GM12878 (cell line): ENCODE measurements around the gene TSHZ2. TPM values are rescaled to one million over a fixed set of nuclear protein-coding genes. Genes with fewer than 3 reads are reported as not detected.

Experiments used
- ATAC-seq: fragments of 200-7000 bp; cut with Tn5 transposase; 3 replicates; pipeline ENCODE4 v1.9.1; 2020; ENCODE audit warnings: mild to moderate bottlenecking, moderate library complexity
- BruUV-seq: library from RNA; stranded (reverse); fragments of 400-500 nt; replicated peaks from 2 replicates; lab custom pipeline; 2021; lab: Mats Ljungman, UMichigan
- CTCF ChIA-PET: fragments of 300-600 bp; sonication (Branson Sonifier 250); formaldehyde crosslinking; extraction: SDS; loops from one replicate; lab custom pipeline; 2021; ENCODE audit warnings: inconsistent platforms; lab: Yijun Ruan, JAX
- POLR2A ChIA-PET: fragments of 350-600 bp; formaldehyde crosslinking; extraction: SDS; loops from one replicate; lab custom pipeline; 2021; ENCODE audit warnings: inconsistent platforms; lab: Charles Lee
- RAD21 ChIA-PET: fragments of 300-600 bp; sonication (Branson Sonifier 250); formaldehyde crosslinking; loops from one replicate; lab custom pipeline; 2023; ENCODE audit warnings: antibody characterized with exemption; ENCODE audit not compliant: unreplicated experiment; lab: Charles Lee
- SMC1A ChIA-PET: fragments of 300-600 bp; sonication (Branson Sonifier 250); formaldehyde crosslinking; loops from one replicate; lab custom pipeline; 2023; ENCODE audit not compliant: unreplicated experiment, uncharacterized antibody; lab: Charles Lee
- DNase-seq: peaks from one replicate; pipeline ENCODE4 v3.0.0-alpha.2; 2011; ENCODE audit warnings: low read depth, low spot score
- FAIRE-seq: peaks from 3 replicates; lab custom pipeline; 2011; peaks lifted over from hg19 to GRCh38; lab: Jason Lieb, UNC
- H2AFZ ChIP-seq: 2 replicates; pipeline ENCODE4 v1.6.0; 2011; ENCODE audit warnings: low read depth, low read length, control low read depth; ENCODE audit not compliant: control insufficient read depth
- H3K27ac ChIP-seq: 2 replicates; pipeline ENCODE4 v1.5.1; 2011; ENCODE audit warnings: control low read depth; ENCODE audit not compliant: control insufficient read depth, insufficient read depth
- H3K27me3 ChIP-seq, 2 experiments: replicated peaks in 1 of 2; 2 replicates each; pipeline versions ENCODE4 v1.6.0 to v1.6.1; 2011; ENCODE audit warnings: low read length in 1 of 2; ENCODE audit not compliant: control insufficient read depth in 2 of 2, insufficient read depth in 2 of 2
- H3K36me3 ChIP-seq, 2 experiments: 2 replicates each; pipeline ENCODE4 v1.5.1; 2011; ENCODE audit warnings: low read length in 1 of 2; ENCODE audit not compliant: control insufficient read depth in 2 of 2, insufficient read depth in 2 of 2
- H3K4me1 ChIP-seq: 2 replicates; pipeline ENCODE4 v1.6.1; 2011; ENCODE audit warnings: mild to moderate bottlenecking, low read length, moderate library complexity, mixed read lengths; ENCODE audit not compliant: control insufficient read depth, insufficient read depth
- H3K4me2 ChIP-seq: 2 replicates; pipeline ENCODE4 v1.6.0; 2011; ENCODE audit warnings: control low read depth; ENCODE audit not compliant: control insufficient read depth, insufficient read depth
- H3K4me3 ChIP-seq: fragments of 200-600 bp; sonication (generic); 2 replicates; pipeline ENCODE4 v1.5.1; 2016
- H3K79me2 ChIP-seq: 2 replicates; pipeline ENCODE4 v1.6.0; 2011; ENCODE audit warnings: low read length; ENCODE audit not compliant: control insufficient read depth, insufficient read depth
- H3K9ac ChIP-seq: 2 replicates; pipeline ENCODE4 v1.8.0; 2011; ENCODE audit warnings: low read length, control low read depth, mixed read lengths; ENCODE audit not compliant: control insufficient read depth, insufficient read depth
- H3K9me3 ChIP-seq: replicated peaks from 3 replicates; pipeline ENCODE4 v1.5.1; 2011; ENCODE audit warnings: mild to moderate bottlenecking, low read length; ENCODE audit not compliant: control insufficient read depth, insufficient read depth
- H4K20me1 ChIP-seq: 2 replicates; pipeline ENCODE4 v1.6.0; 2011; ENCODE audit not compliant: control insufficient read depth, insufficient read depth
- ESRRA ChIP-seq: IDR thresholded peaks from 2 replicates; pipeline ENCODE4 v1.6.1; 2012; ENCODE audit warnings: mild to moderate bottlenecking, low read length, improper control_type of control experiment
- LARP7 ChIP-seq: fragments of 450-650 bp; IDR thresholded peaks from 2 replicates; pipeline ENCODE4 v1.6.1; 2017; ENCODE audit warnings: mild to moderate bottlenecking
- NFYA ChIP-seq: IDR thresholded peaks from 2 replicates; pipeline ENCODE4 v1.6.1; 2011; ENCODE audit warnings: low read depth, mild to moderate bottlenecking, low read length, improper control_type of control experiment, borderline replicate concordance
- RB1 ChIP-seq: fragments of 450-650 bp; formaldehyde crosslinking; IDR thresholded peaks from 2 replicates; pipeline ENCODE4 v1.6.1; 2017; ENCODE audit warnings: mild to moderate bottlenecking, borderline replicate concordance
- SMAD1 ChIP-seq: fragments of 450-650 bp; IDR thresholded peaks from 2 replicates; pipeline ENCODE4 v1.6.1; 2018; ENCODE audit warnings: mild to moderate bottlenecking, low read depth; ENCODE audit not compliant: partially characterized antibody
- STAT1 ChIP-seq: fragments of 450-650 bp; conservative IDR thresholded peaks from 2 replicates; pipeline ENCODE4 v1.6.1; 2014; ENCODE audit warnings: antibody characterized with exemption, mild to moderate bottlenecking
- STAT3 ChIP-seq: IDR thresholded peaks from 2 replicates; pipeline ENCODE4 v1.6.1; 2011; ENCODE audit warnings: low read depth, low read length, improper control_type of control experiment
- TBL1XR1 ChIP-seq: IDR thresholded peaks from 2 replicates; pipeline ENCODE4 v1.6.1; 2012; ENCODE audit warnings: low read depth, low read length, improper control_type of control experiment
- TCF7 ChIP-seq: IDR thresholded peaks from 2 replicates; pipeline ENCODE4 v1.6.1; 2014; ENCODE audit warnings: antibody characterized with exemption, borderline replicate concordance
- WGBS: methylation state at CpG from one replicate; pipeline ENCODE4 v1.1.6; 2016; ENCODE audit warnings: low lambda C conversion rate; ENCODE audit not compliant: insufficient replicate concordance, insufficient coverage; ENCODE audit errors: missing lambda C conversion rate; 5-methylcytosine and 5-hydroxymethylcytosine counted together
- in situ Hi-C: fragments of 300-500 bp; cut with MboI; formaldehyde crosslinking; loops from 9 replicates; pipeline ENCODE4 v1.14.3; 2018; ENCODE audit warnings: mixed read lengths
- intact Hi-C: fragments of 100-400 bp; cut with micrococcal nuclease; formaldehyde crosslinking; loops from one replicate; pipeline ENCODE4 v1.14.2; 2022; ENCODE audit not compliant: unreplicated experiment
- polyA plus RNA-seq, 11 experiments: library from polyadenylated mRNA; depleted of rRNA in 4 of 11; unstranded in 6 of 11; stranded (reverse) in 5 of 11; fragments of >200 nt; fragmentation: Nextera tagmentation in 4 of 11; fragmentation: Illumina TruSeq in 1 of 11; extraction: Ambion mirVana in 4 of 11; extraction: Trizol in 1 of 11; gene quantifications; 1 replicate in 1 of 11; 2 replicates in 10 of 11; pipeline versions ENCODE4 v1.2.1 to v1.2.3, GENCODE V29; 2011 to 2016; ENCODE audit warnings: inconsistent platforms in 2 of 11, missing spikeins in 2 of 11, low read depth in 1 of 11
- total RNA-seq, 4 experiments: library from RNA; depleted of rRNA in 3 of 4; stranded (reverse); fragments of >200 nt in 3 of 4; fragmentation: Illumina TruSeq in 1 of 4; extraction: Trizol in 1 of 4; gene quantifications; 2 replicates each; pipeline versions ENCODE4 v1.2.1 to v1.2.3, GENCODE V29; 2013 to 2021
- TF ChIP-seq, protein P1 (sequence below): fragments of 450-650 bp; IDR thresholded peaks from 2 replicates; pipeline ENCODE4 v1.6.1; 2017; ENCODE audit warnings: mild to moderate bottlenecking, low read depth, inconsistent platforms; ENCODE audit not compliant: poor library complexity, severe bottlenecking
- TF ChIP-seq, protein P2 (sequence below): IDR thresholded peaks from 2 replicates; pipeline ENCODE4 v1.6.1; 2012; ENCODE audit warnings: mild to moderate bottlenecking, low read depth, low read length
- TF ChIP-seq, protein P3 (sequence below): fragments of 450-650 bp; formaldehyde crosslinking; IDR thresholded peaks from 2 replicates; pipeline ENCODE4 v1.5.0; 2022; ENCODE audit warnings: mild to moderate bottlenecking, missing genetic modification characterization
- TF ChIP-seq, protein P4 (sequence below): fragments of 450-650 bp; IDR thresholded peaks from 2 replicates; pipeline ENCODE4 v1.6.1; 2014; ENCODE audit warnings: mild to moderate bottlenecking

TSHZ2 gene
- total and polyA plus RNA-seq, 10 of the 15 experiments (the other 5 are each of a cell fraction or from before 2014, with no cell fraction given) = 0.01 to 0.86 (median 0.13) TPM; not detected in 2

DNA sequence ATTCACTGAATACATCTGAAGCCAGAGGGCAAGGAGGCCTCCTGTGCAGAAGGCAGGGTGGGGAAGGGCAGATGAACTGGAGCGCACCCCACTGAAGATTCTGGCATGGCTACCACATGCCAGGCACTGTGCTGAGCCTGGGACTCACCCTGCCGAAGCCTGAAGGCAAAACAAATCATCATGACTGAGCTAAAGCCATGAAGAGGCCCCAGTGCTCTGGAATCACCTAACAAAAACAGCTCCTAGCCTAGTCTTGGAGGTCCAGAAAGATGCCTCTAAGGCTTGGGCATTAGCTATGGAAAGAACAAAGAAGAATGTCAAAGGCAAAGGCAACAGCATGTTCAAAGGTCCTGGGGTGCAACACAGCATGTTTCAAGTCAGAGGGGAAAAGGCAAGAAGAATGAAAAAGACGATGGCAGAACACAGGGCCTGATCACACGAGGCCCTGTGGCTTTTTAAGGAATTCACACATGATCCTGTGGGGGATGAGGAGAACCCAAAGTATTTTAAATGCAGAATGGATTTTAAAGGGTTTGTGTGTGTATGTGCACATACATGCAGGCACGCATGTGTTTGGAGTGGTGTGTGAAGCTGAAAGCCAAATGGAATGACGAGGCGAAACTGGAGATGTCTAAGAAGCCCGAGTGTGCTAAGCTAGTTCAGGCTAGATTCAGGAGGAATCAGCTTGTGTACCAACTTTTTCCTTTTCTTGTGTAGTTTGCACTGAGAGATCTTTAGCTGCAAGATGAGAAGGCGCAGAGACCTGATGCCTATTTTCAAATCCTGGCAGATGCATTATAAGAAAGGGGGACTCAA is 360.1 kb downstream of the TSHZ2 start:
- H3K9me3 ChIP-seq = no peaks in the 10 kb centered on the region
- H3K79me2 ChIP-seq = no peaks in the 10 kb centered on the region
- no peaks in the 10 kb centered on the region; a peak in 1 of 4 replicates for H3K27me3 ChIP-seq
- SMC1A ChIA-PET = no interaction called here
- DNase-seq (no peak), FAIRE-seq (no peak), ATAC-seq (no peak)
- H3K4me2 ChIP-seq = no peak overlapping the region
- H3K27ac ChIP-seq = no peak overlapping the region
- H3K36me3 ChIP-seq = no peaks in the 10 kb centered on the region
- H3K9ac ChIP-seq = no peak overlapping the region
- in situ Hi-C loops = no loop called here
- TF ChIP-seq, protein P1, sequence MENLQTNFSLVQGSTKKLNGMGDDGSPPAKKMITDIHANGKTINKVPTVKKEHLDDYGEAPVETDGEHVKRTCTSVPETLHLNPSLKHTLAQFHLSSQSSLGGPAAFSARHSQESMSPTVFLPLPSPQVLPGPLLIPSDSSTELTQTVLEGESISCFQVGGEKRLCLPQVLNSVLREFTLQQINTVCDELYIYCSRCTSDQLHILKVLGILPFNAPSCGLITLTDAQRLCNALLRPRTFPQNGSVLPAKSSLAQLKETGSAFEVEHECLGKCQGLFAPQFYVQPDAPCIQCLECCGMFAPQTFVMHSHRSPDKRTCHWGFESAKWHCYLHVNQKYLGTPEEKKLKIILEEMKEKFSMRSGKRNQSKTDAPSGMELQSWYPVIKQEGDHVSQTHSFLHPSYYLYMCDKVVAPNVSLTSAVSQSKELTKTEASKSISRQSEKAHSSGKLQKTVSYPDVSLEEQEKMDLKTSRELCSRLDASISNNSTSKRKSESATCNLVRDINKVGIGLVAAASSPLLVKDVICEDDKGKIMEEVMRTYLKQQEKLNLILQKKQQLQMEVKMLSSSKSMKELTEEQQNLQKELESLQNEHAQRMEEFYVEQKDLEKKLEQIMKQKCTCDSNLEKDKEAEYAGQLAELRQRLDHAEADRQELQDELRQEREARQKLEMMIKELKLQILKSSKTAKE = no peak
- TF ChIP-seq RB1 = no peak
- TF ChIP-seq TCF7 = no peak
- no peak for TF ChIP-seq TBL1XR1
- TF ChIP-seq ESRRA = no peak
- TF ChIP-seq STAT1 = no peak
- TF ChIP-seq, protein P2, sequence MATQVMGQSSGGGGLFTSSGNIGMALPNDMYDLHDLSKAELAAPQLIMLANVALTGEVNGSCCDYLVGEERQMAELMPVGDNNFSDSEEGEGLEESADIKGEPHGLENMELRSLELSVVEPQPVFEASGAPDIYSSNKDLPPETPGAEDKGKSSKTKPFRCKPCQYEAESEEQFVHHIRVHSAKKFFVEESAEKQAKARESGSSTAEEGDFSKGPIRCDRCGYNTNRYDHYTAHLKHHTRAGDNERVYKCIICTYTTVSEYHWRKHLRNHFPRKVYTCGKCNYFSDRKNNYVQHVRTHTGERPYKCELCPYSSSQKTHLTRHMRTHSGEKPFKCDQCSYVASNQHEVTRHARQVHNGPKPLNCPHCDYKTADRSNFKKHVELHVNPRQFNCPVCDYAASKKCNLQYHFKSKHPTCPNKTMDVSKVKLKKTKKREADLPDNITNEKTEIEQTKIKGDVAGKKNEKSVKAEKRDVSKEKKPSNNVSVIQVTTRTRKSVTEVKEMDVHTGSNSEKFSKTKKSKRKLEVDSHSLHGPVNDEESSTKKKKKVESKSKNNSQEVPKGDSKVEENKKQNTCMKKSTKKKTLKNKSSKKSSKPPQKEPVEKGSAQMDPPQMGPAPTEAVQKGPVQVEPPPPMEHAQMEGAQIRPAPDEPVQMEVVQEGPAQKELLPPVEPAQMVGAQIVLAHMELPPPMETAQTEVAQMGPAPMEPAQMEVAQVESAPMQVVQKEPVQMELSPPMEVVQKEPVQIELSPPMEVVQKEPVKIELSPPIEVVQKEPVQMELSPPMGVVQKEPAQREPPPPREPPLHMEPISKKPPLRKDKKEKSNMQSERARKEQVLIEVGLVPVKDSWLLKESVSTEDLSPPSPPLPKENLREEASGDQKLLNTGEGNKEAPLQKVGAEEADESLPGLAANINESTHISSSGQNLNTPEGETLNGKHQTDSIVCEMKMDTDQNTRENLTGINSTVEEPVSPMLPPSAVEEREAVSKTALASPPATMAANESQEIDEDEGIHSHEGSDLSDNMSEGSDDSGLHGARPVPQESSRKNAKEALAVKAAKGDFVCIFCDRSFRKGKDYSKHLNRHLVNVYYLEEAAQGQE = no peak
- TF ChIP-seq STAT3 = no peak
- no peak for TF ChIP-seq NFYA
- TF ChIP-seq, protein P3, sequence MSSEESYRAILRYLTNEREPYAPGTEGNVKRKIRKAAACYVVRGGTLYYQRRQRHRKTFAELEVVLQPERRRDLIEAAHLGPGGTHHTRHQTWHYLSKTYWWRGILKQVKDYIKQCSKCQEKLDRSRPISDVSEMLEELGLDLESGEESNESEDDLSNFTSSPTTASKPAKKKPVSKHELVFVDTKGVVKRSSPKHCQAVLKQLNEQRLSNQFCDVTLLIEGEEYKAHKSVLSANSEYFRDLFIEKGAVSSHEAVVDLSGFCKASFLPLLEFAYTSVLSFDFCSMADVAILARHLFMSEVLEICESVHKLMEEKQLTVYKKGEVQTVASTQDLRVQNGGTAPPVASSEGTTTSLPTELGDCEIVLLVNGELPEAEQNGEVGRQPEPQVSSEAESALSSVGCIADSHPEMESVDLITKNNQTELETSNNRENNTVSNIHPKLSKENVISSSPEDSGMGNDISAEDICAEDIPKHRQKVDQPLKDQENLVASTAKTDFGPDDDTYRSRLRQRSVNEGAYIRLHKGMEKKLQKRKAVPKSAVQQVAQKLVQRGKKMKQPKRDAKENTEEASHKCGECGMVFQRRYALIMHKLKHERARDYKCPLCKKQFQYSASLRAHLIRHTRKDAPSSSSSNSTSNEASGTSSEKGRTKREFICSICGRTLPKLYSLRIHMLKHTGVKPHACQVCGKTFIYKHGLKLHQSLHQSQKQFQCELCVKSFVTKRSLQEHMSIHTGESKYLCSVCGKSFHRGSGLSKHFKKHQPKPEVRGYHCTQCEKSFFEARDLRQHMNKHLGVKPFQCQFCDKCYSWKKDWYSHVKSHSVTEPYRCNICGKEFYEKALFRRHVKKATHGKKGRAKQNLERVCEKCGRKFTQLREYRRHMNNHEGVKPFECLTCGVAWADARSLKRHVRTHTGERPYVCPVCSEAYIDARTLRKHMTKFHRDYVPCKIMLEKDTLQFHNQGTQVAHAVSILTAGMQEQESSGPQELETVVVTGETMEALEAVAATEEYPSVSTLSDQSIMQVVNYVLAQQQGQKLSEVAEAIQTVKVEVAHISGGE (CRISPR knock-in tag) = no peak
- TF ChIP-seq LARP7 = no peak
- TF ChIP-seq, protein P4, sequence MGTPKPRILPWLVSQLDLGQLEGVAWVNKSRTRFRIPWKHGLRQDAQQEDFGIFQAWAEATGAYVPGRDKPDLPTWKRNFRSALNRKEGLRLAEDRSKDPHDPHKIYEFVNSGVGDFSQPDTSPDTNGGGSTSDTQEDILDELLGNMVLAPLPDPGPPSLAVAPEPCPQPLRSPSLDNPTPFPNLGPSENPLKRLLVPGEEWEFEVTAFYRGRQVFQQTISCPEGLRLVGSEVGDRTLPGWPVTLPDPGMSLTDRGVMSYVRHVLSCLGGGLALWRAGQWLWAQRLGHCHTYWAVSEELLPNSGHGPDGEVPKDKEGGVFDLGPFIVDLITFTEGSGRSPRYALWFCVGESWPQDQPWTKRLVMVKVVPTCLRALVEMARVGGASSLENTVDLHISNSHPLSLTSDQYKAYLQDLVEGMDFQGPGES = no peak
- no peak for TF ChIP-seq SMAD1
- 31% methylated on average over 9 of the region's 9 CpGs for WGBS
- POLR2A ChIA-PET = no interaction called here
- no peaks in the 10 kb centered on the region for H4K20me1 ChIP-seq
- no peak overlapping the region for H3K4me3 ChIP-seq
- CTCF ChIA-PET = interaction anchor here (1.7 kb wide), 1 partner anchor 11 kb away, joined by 4 read pairs; no protein-coding TSS in a partner anchor
- intact Hi-C loops = no loop called here
- H2AFZ ChIP-seq = no peak overlapping the region
- no TSS peak for BruUV-seq
- RAD21 ChIA-PET = no interaction called here
- H3K4me1 ChIP-seq = no peaks in the 10 kb centered on the region
